ENCODE measurements around the gene ERO1B. TPM values are rescaled to one million over a fixed set of nuclear protein-coding genes. Genes with fewer than 3 reads are reported as not detected.

Gene ERO1B
- total and polyA plus RNA-seq, 2 of the 4 experiments (the other 2 are of a cell fraction) = 0.54 to 0.60 TPM

DNA sequence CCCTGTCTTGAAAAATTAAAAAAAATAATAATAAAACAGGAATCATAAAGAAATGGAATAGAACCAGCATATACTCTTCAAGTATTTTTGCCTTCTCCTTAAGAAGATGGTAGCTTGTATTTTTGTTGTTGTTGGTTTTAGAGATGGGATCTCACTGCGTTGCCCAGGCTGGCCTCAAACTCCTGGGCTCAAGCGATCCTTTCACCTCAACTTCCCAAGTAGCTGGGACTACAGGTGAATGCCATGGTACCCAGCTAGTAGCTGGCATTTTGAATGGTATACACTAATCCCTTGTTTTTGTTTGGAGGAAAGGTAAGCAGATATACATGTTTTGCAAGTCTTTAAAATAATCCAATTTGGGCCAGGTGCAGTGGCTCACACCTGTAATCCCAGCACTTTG, 34.7 kb upstream of the ERO1B start:
- WGBS, 2 experiments (ENCODE audit: extremely low coverage in 2 of 2, insufficient read length in 1 of 2) = no CpG with 5 or more reads among the region's 2 CpGs
- H2BK5ac ChIP-seq (ENCODE audit: low read depth, low read length, poor library complexity, severe bottlenecking) = no peak overlapping the region
- H3K4me1 ChIP-seq (ENCODE audit: control insufficient read depth, insufficient read depth, low read length) = no peaks in the 10 kb centered on the region
- no peak overlapping the region for H3K23ac ChIP-seq (ENCODE audit: low read depth, low read length)
- no peak overlapping the region for H3K18ac ChIP-seq (ENCODE audit: low read depth, low read length)
- CTCF ChIA-PET = no interaction called here
- no peak overlapping the region for H2AK5ac ChIP-seq (ENCODE audit: low read depth, low read length)
- no peak overlapping the region for H3K56ac ChIP-seq (ENCODE audit: extremely low read depth, insufficient read depth, low read length)
- H3K9ac ChIP-seq (ENCODE audit: low read depth, low read length) = no peak overlapping the region
- H3K27ac ChIP-seq (ENCODE audit: insufficient read depth, low read length) = no peak overlapping the region
- ATAC-seq (ENCODE audit: low read depth) (no peak), DNase-seq (no peak)
- no peak overlapping the region for H3K4me3 ChIP-seq (ENCODE audit: insufficient read depth, low read depth, low read length)
- H3K4ac ChIP-seq (ENCODE audit: low read depth, low read length) = no peak overlapping the region
- H3K9me3 ChIP-seq (ENCODE audit: control insufficient read depth, insufficient read depth, low read length) = no peaks in the 10 kb centered on the region
- H4K20me1 ChIP-seq (ENCODE audit: insufficient read depth, low read length) = no peaks in the 10 kb centered on the region
- TF ChIP-seq, protein P1, sequence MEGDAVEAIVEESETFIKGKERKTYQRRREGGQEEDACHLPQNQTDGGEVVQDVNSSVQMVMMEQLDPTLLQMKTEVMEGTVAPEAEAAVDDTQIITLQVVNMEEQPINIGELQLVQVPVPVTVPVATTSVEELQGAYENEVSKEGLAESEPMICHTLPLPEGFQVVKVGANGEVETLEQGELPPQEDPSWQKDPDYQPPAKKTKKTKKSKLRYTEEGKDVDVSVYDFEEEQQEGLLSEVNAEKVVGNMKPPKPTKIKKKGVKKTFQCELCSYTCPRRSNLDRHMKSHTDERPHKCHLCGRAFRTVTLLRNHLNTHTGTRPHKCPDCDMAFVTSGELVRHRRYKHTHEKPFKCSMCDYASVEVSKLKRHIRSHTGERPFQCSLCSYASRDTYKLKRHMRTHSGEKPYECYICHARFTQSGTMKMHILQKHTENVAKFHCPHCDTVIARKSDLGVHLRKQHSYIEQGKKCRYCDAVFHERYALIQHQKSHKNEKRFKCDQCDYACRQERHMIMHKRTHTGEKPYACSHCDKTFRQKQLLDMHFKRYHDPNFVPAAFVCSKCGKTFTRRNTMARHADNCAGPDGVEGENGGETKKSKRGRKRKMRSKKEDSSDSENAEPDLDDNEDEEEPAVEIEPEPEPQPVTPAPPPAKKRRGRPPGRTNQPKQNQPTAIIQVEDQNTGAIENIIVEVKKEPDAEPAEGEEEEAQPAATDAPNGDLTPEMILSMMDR (conservative IDR thresholded peaks at IDR 0.05; ENCODE audit: low read depth, low read length) = no peak
- TF ChIP-seq NFE2L2 (IDR thresholded peaks at IDR 0.05; ENCODE audit: low read depth, low read length) = no peak
- TF ChIP-seq RAD21 (IDR thresholded peaks at IDR 0.05; ENCODE audit: low read length) = no peak
- TF ChIP-seq, protein P2, sequence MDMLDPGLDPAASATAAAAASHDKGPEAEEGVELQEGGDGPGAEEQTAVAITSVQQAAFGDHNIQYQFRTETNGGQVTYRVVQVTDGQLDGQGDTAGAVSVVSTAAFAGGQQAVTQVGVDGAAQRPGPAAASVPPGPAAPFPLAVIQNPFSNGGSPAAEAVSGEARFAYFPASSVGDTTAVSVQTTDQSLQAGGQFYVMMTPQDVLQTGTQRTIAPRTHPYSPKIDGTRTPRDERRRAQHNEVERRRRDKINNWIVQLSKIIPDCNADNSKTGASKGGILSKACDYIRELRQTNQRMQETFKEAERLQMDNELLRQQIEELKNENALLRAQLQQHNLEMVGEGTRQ (IDR thresholded peaks at IDR 0.05; ENCODE audit: low read depth, low read length) = no peak
- TF ChIP-seq MAZ (IDR thresholded peaks at IDR 0.05; ENCODE audit: borderline replicate concordance, low read depth, low read length) = no peak
- no peak for TF ChIP-seq SMC3 (IDR thresholded peaks at IDR 0.05; ENCODE audit: low read depth, low read length)
- no peak for TF ChIP-seq FOS (IDR thresholded peaks at IDR 0.05; ENCODE audit: low read depth, low read length)
- TF ChIP-seq CHD1 (IDR thresholded peaks at IDR 0.05; ENCODE audit: low read depth, low read length) = no peak
- TF ChIP-seq MXI1 (IDR thresholded peaks at IDR 0.05; ENCODE audit: borderline replicate concordance, low read depth, low read length) = no peak
- TF ChIP-seq RCOR1 (IDR thresholded peaks at IDR 0.05; ENCODE audit: insufficient replicate concordance, low read length) = no peak
- TF ChIP-seq MAFK (IDR thresholded peaks at IDR 0.05; ENCODE audit: low read depth, low read length) = no peak
- no peak overlapping the region for H4K91ac ChIP-seq (ENCODE audit: insufficient read depth, low read depth, low read length)
- H2AK9ac ChIP-seq (replicated peaks; ENCODE audit: low read depth, low read length, poor library complexity) = no peak overlapping the region
- no TSS peak for BruUV-seq (replicated peaks)
- H4K8ac ChIP-seq (ENCODE audit: low read depth in 2 of 2, low read length in 2 of 2) = no peak overlapping the region
- H4K5ac ChIP-seq (ENCODE audit: low read depth, low read length) = no peak overlapping the region
- no peak overlapping the region for H2BK120ac ChIP-seq (ENCODE audit: low read depth, low read length)
- H2BK20ac ChIP-seq (ENCODE audit: low read depth, low read length) = no peak overlapping the region
- dilution Hi-C loops (cut with HindIII; ENCODE audit: low sequenced_read_pairs, unreplicated experiment) = no loop called here
- H3K14ac ChIP-seq (replicated peaks; ENCODE audit: low read depth, low read length) = no peak overlapping the region
- no peak overlapping the region for H3K4me2 ChIP-seq (ENCODE audit: low read depth, low read length)
- H3K9me1 ChIP-seq (ENCODE audit: insufficient read depth, low read length) = no peaks in the 10 kb centered on the region
- intact Hi-C loops (cut with micrococcal nuclease) = no loop called here
- H2AFZ ChIP-seq (replicated peaks; ENCODE audit: low read length, poor library complexity) = no peak overlapping the region
- POLR2A ChIA-PET (ENCODE audit: unreplicated experiment) = no interaction called here
- in situ Hi-C loops (cut with MboI; ENCODE audit: low sequenced_read_pairs) = no loop called here
- H3K27me3 ChIP-seq (ENCODE audit: control insufficient read depth, insufficient read depth, low read length) = no peaks in the 10 kb centered on the region
- H2BK15ac ChIP-seq (ENCODE audit: low read depth, low read length) = no peak overlapping the region
- no peaks in the 10 kb centered on the region for H3K36me3 ChIP-seq (ENCODE audit: control insufficient read depth, insufficient read depth, low read length)
- no peaks in the 10 kb centered on the region for H3K79me1 ChIP-seq (ENCODE audit: low read depth in 1 of 2, low read length in 2 of 2)
